Vagina (tissue), 2 donors: ENCODE measurements around the gene C15orf39. TPM values are rescaled to one million over a fixed set of nuclear protein-coding genes. Genes with fewer than 3 reads are reported as not detected.

ENCODE experiments used
- DNase-seq, 2 donors: peaks; one replicate each; pipeline ENCODE4 v3.0.0-alpha.2; 2017; ENCODE audit errors: extremely low spot score in 2 of 2
- H3K27ac ChIP-seq: fragments of 200-600 bp; sonication (generic); one replicate; pipeline ENCODE4 v1.5.1; 2019
- H3K27me3 ChIP-seq: fragments of 200-600 bp; sonication (generic); one replicate; pipeline ENCODE4 v1.5.1; 2019
- H3K36me3 ChIP-seq, 2 donors: fragments of 200-600 bp; sonication (generic); one replicate each; pipeline ENCODE4 v1.5.1; 2017 to 2019
- H3K4me1 ChIP-seq: fragments of 200-600 bp; sonication (generic); one replicate; pipeline ENCODE4 v1.5.1; 2019
- H3K4me3 ChIP-seq, 2 donors: fragments of 200-600 bp; sonication (generic); 1 replicate in 1 of 2; 2 replicates in 1 of 2; pipeline ENCODE4 v1.5.1; 2016 to 2019
- H3K9me3 ChIP-seq: fragments of 200-600 bp; sonication (generic); one replicate; pipeline ENCODE4 v1.5.1; 2019
- POLR2A ChIP-seq, 2 donors: fragments of 450-650 bp; IDR thresholded peaks; one replicate each; pipeline ENCODE4 v1.6.1; 2017; ENCODE audit warnings: antibody characterized with exemption in 2 of 2, mild to moderate bottlenecking in 2 of 2, moderate library complexity in 2 of 2
- POLR2AphosphoS5 ChIP-seq, 2 donors: sonication (generic); formaldehyde crosslinking; IDR thresholded peaks; one replicate each; pipeline ENCODE4 v1.9.0; 2017; ENCODE audit warnings: antibody characterized with exemption in 2 of 2, mild to moderate bottlenecking in 2 of 2, low read depth in 1 of 2; ENCODE audit not compliant: insufficient read depth in 1 of 2
- intact Hi-C: fragments of 100-400 bp; cut with DNase I; formaldehyde crosslinking; loops from one replicate; pipeline ENCODE4 v1.15.1; 2023
- total RNA-seq: library from RNA; depleted of rRNA; stranded (reverse); fragments of >200 nt; gene quantifications from one replicate; pipeline ENCODE4 v1.2.3, GENCODE V29; 2016
- TF ChIP-seq, protein P1 (sequence below), 3 experiments: fragments of 450-650 bp in 2 of 3; fragments of 200-600 bp in 1 of 3; sonication (generic) in 1 of 3; IDR thresholded peaks; one replicate each; pipeline ENCODE4 v1.5.1; 2017 to 2019; ENCODE audit warnings: antibody characterized with exemption in 3 of 3, mild to moderate bottlenecking in 2 of 3, moderate library complexity in 2 of 3

Gene C15orf39
- total RNA-seq, 1 donor from 2014 or later, result 20.9 TPM

DNA sequence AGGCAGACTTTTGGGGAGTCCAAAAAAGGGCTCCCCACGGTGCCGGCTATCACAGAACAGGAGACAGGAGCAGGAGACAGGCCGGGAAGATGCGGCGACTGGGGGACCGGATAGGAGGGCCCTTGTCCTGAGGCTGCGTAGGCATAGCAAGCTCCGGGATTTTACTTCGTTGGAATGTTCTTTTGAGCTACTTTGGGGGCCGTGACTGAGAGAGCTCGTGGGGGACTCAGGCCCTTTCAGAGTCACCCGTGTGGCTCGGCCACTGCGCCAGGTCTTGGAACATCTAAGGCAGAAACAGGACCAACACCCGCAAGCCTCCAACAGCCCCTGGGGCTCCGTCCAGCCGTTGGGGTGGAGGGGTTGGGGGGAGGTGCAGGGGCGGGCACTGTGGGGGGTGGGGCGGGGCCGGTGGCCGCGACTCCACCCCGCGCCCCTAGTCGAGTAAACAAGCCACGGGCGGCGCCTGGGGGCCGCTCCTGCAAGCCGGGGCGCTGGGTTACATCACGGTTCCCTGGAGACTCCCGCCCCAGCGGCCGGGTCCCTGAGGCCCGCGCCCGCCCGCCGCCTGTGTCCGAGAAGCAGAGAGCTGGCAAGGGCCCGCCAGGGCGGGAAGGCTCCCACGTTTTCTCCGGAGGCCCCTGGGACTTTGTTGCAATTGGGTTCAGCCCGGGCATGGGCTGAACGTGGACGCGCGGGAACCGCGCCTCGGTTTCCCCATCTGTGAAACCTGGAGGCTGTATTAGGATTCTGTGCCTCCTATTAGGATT lies 23.3 kb upstream of the C15orf39 start:
- Histone ChIP-seq H3K9me3 (no peaks in the 10 kb centered on the region), H3K36me3 (no peaks in the 10 kb centered on the region), H3K27ac (peak overlapping the region; percentile 86), H3K4me3 (peak overlapping the region; percentile 40 to 45), H3K27me3 (no peaks in the 10 kb centered on the region), H3K4me1 (peaks cover 60% of the 10 kb centered on the region)
- intact Hi-C loops, result no loop called here
- no peak for DNase-seq
- TF ChIP-seq, protein P1, sequence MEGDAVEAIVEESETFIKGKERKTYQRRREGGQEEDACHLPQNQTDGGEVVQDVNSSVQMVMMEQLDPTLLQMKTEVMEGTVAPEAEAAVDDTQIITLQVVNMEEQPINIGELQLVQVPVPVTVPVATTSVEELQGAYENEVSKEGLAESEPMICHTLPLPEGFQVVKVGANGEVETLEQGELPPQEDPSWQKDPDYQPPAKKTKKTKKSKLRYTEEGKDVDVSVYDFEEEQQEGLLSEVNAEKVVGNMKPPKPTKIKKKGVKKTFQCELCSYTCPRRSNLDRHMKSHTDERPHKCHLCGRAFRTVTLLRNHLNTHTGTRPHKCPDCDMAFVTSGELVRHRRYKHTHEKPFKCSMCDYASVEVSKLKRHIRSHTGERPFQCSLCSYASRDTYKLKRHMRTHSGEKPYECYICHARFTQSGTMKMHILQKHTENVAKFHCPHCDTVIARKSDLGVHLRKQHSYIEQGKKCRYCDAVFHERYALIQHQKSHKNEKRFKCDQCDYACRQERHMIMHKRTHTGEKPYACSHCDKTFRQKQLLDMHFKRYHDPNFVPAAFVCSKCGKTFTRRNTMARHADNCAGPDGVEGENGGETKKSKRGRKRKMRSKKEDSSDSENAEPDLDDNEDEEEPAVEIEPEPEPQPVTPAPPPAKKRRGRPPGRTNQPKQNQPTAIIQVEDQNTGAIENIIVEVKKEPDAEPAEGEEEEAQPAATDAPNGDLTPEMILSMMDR (IDR thresholded peaks at IDR 0.05), result no peak
- no peak for TF ChIP-seq POLR2A (IDR thresholded peaks at IDR 0.05)
- TF ChIP-seq POLR2AphosphoS5 (IDR thresholded peaks at IDR 0.05; ENCODE audit: insufficient read depth in 1 of 2, low read depth in 1 of 2), result peak in 1 of 2 donors; percentile 55

DNA sequence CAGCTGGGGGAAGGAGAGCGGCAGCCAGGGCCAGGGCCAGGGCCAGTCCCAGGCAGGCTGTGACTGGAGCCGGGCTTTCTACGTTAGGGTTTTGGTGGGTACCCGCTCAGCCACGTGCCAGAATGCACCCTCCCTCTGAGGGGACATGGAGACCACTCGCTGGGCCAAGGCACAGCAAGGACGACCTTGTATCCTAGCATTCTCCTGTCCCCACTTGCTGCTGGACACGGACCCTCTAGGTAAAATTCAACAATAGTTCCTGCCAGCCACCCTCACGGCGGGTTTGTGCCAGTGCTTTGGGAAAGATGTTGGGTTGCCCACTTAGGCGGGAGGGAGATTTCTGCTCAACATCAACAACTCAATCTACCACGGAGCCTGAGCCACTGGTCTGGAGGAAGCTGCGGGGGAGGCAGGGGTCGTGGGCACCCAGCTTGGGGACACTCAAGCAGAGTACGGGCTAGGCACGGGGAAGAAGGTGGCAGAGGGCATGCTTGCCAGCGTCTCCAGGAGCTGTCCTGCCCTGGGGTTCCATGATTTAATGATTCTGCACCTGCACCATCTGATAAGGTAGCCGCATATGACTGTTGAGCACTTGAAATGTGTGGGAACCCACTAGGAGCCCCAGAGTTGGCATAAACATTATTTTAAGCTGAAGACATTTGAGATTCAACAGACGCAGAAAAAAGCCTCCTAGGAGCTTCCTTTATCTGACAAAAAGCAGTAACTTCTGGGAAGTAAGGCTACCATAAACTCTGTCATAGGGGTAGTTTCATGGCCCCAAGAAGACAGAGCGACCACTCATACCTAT lies 22.5 kb upstream of the C15orf39 start:
- H3K27me3 ChIP-seq, result no peaks in the 10 kb centered on the region
- intact Hi-C loops, result no loop called here
- peaks cover 60% of the 10 kb centered on the region for H3K4me1 ChIP-seq

DNA sequence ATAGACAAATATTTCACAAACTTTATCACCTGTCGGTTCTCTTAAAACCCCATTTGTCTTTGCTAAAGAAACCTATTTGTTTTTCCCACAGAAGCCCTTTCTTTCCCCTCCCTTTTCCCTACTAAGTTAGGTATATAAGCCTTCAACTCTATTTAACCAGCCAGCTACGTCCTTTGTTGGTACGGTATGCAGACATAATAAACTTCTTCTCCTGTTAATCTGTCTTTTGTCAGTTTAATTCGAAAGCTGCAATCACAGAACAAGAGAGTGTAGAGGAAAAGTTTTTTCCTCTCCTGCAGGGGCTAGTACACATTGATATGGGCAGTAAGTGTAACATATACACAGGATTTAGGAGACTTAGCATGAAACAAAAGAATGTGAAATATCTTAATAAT lies 21.9 kb upstream of the C15orf39 start:
- intact Hi-C loops, result no loop called here
- DNase-seq, result no peak
- H3K4me3 ChIP-seq, result no peak overlapping the region
- no peaks in the 10 kb centered on the region for H3K27me3 ChIP-seq
- TF ChIP-seq POLR2AphosphoS5 (IDR thresholded peaks at IDR 0.05; ENCODE audit: insufficient read depth in 1 of 2, low read depth in 1 of 2), result no peak
- no peak for TF ChIP-seq POLR2A (IDR thresholded peaks at IDR 0.05)
- TF ChIP-seq, protein P1 (IDR thresholded peaks at IDR 0.05), result no peak
- no peaks in the 10 kb centered on the region for H3K36me3 ChIP-seq
- H3K9me3 ChIP-seq, result no peaks in the 10 kb centered on the region
- peak overlapping the region; percentile 86 for H3K27ac ChIP-seq
- H3K4me1 ChIP-seq, result peaks cover 60% of the 10 kb centered on the region

More for the DNA sequence above, 22.5 kb upstream of the C15orf39 start:
- no peaks in the 10 kb centered on the region for H3K36me3 ChIP-seq
- H3K27ac ChIP-seq, result peak overlapping the region; percentile 86
- TF ChIP-seq POLR2A (IDR thresholded peaks at IDR 0.05), result no peak
- peak in 1 of 2 donors; percentile 9 for TF ChIP-seq POLR2AphosphoS5 (IDR thresholded peaks at IDR 0.05; ENCODE audit: insufficient read depth in 1 of 2, low read depth in 1 of 2)
- DNase-seq, result no peak
- no peaks in the 10 kb centered on the region for H3K9me3 ChIP-seq
- H3K4me3 ChIP-seq, result peak overlapping the region; percentile 40 to 45

DNA sequence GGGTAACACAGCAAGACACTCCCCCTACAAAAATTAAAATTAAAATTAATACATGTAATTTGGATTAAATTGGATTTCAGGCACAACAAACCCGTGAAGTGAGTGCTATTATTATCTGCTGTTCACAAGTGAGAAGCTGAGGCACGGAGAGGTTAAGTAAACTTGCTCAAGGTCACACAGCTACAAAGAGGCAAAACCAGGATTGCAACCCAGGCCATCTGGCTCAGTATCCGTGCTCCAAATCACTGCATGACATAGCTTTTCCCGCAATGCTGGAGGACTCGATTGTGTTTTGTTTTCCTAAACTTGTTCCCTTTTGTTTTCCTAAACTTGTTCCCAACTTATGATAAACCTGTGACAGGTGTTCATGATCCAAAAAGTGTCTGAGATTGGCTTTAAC lies 19.9 kb upstream of the C15orf39 start:
- no peak for TF ChIP-seq POLR2AphosphoS5 (IDR thresholded peaks at IDR 0.05; ENCODE audit: insufficient read depth in 1 of 2, low read depth in 1 of 2)
- Histone ChIP-seq H3K27me3 (no peaks in the 10 kb centered on the region), H3K4me3 (no peak overlapping the region), H3K36me3 (no peaks in the 10 kb centered on the region), H3K4me1 (peaks cover 43% of the 10 kb centered on the region), H3K27ac (no peak overlapping the region), H3K9me3 (no peaks in the 10 kb centered on the region)
- intact Hi-C loops, result no loop called here
- DNase-seq, result no peak

DNA sequence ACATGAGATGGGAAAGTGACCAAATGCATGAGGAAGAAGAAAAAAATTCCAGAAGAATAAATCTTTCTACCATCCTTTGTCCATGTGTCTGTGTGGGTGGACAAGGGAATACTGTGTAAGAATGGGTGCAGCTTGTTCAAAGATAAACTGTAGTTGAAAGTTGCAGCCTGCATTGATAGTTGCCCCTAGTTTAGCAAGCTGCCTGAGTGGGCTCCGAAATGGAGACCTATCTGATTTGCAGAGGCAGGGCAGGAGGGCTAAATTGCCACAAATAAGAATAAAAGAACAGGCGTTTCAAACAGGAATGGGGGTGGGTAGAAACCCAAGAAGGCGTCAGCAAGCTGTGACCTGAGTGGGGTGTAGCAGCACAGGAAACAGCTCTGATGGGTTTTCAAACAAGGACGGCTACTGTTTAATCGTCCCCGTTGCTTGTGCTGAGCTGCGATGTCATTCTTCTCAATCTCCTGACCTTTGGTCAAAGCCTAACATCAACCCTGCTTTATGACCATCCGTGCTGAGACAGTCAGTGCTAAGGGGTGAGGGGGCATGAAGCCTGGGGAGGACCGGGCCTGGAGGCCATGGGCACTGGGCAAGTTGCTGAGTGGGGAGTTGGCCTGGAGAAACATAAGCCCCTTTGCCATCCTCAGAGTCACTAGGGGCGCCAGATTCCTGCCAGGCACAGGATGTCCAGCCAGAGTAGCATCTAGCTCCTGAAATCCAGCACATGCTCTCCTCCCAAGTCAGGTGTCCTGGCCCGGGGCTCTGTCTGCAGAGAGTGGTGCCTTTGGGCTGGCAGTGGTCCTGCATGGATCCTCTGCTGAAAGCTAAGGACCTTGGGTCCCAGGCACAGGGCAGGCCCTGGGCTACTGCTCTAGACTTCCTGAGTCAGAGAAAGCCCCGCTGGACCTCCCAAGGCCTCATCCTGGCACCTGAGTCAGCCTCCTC lies 19.2 kb upstream of the C15orf39 start:
- no peaks in the 10 kb centered on the region for H3K9me3 ChIP-seq
- peaks cover 36% of the 10 kb centered on the region for H3K4me1 ChIP-seq
- no peak overlapping the region for H3K27ac ChIP-seq
- no peaks in the 10 kb centered on the region for H3K27me3 ChIP-seq
- TF ChIP-seq POLR2A (IDR thresholded peaks at IDR 0.05) (no peak), POLR2AphosphoS5 (IDR thresholded peaks at IDR 0.05; ENCODE audit: insufficient read depth in 1 of 2, low read depth in 1 of 2) (no peak)
- TF ChIP-seq, protein P1 (IDR thresholded peaks at IDR 0.05), result no peak
- H3K4me3 ChIP-seq, result no peak overlapping the region
- no peaks in the 10 kb centered on the region for H3K36me3 ChIP-seq
- intact Hi-C loops, result no loop called here
- DNase-seq, result no peak
